GM23338 (cell line): Measurements from ENCODE around the gene BTNL9. TPM values are rescaled to one million over a fixed set of nuclear protein-coding genes. Genes with fewer than 3 reads are reported as not detected.

Source experiments
- ATAC-seq: fragments of 200-7000 bp; cut with Tn5 transposase; 3 replicates; pipeline ENCODE4 v1.9.1; 2020
- DNase-seq: peaks from one replicate; pipeline ENCODE4 v3.0.0-alpha.2; 2015; ENCODE audit warnings: low spot score
- H2AFZ ChIP-seq: fragments of 200-600 bp; sonication (generic); 2 replicates; pipeline ENCODE4 v1.8.0; 2016; ENCODE audit warnings: antibody characterized with exemption, mild to moderate bottlenecking, moderate library complexity
- H3F3A ChIP-seq: fragments of 200-600 bp; sonication (generic); replicated peaks from 2 replicates; pipeline ENCODE4 v1.8.0; 2017; ENCODE audit warnings: antibody characterized with exemption, mixed run types, low read depth
- H3K27ac ChIP-seq: fragments of 200-600 bp; sonication (generic); 2 replicates; pipeline ENCODE4 v1.6.1; 2016; ENCODE audit warnings: low read depth
- H3K27me3 ChIP-seq: fragments of 200-600 bp; sonication (generic); 2 replicates; pipeline ENCODE4 v1.8.0; 2016; ENCODE audit warnings: mild to moderate bottlenecking, mixed run types, moderate library complexity; ENCODE audit not compliant: insufficient read depth
- H3K36me3 ChIP-seq: fragments of 200-600 bp; sonication (generic); 2 replicates; pipeline ENCODE4 v1.8.0; 2016; ENCODE audit warnings: mild to moderate bottlenecking; ENCODE audit not compliant: insufficient read depth
- H3K4me1 ChIP-seq: fragments of 200-600 bp; sonication (generic); 2 replicates; pipeline ENCODE4 v1.8.0; 2016; ENCODE audit warnings: mild to moderate bottlenecking, moderate library complexity; ENCODE audit not compliant: insufficient read depth
- H3K4me2 ChIP-seq: fragments of 200-600 bp; sonication (generic); 2 replicates; pipeline ENCODE4 v1.7.1; 2017; ENCODE audit warnings: mixed run types
- H3K4me3 ChIP-seq: fragments of 200-600 bp; sonication (generic); 2 replicates; pipeline ENCODE4 v1.6.1; 2016; ENCODE audit warnings: mixed run types
- H3K79me2 ChIP-seq: fragments of 200-600 bp; sonication (generic); replicated peaks from 2 replicates; pipeline ENCODE4 v1.8.0; 2017; ENCODE audit warnings: mild to moderate bottlenecking; ENCODE audit not compliant: insufficient read depth
- H3K9me2 ChIP-seq: fragments of 200-600 bp; sonication (generic); 2 replicates; pipeline ENCODE4 v1.8.0; 2017; ENCODE audit not compliant: insufficient read depth
- H4K20me1 ChIP-seq: fragments of 200-600 bp; sonication (generic); replicated peaks from 2 replicates; pipeline ENCODE4 v1.8.0; 2017; ENCODE audit warnings: mild to moderate bottlenecking; ENCODE audit not compliant: insufficient read depth
- H3K27ac Mint-ChIP-seq: 2 replicates; pipeline ENCODE4 v1.8.0; 2020; ENCODE audit warnings: inconsistent platforms, mild to moderate bottlenecking, moderate library complexity, mixed read lengths
- H3K27me3 Mint-ChIP-seq: 3 replicates; pipeline ENCODE4 v1.8.0; 2022; ENCODE audit warnings: low read depth, mild to moderate bottlenecking, moderate library complexity, mixed read lengths, inconsistent platforms; ENCODE audit not compliant: insufficient read depth, poor library complexity
- H3K36me3 Mint-ChIP-seq: 3 replicates; pipeline ENCODE4 v1.8.0; 2021; ENCODE audit warnings: low read depth, mild to moderate bottlenecking, inconsistent platforms, moderate library complexity, mixed read lengths
- H3K4me1 Mint-ChIP-seq: 3 replicates; pipeline ENCODE4 v1.8.0; 2020; ENCODE audit warnings: mild to moderate bottlenecking, inconsistent platforms, mixed read lengths
- H3K4me3 Mint-ChIP-seq: 3 replicates; pipeline ENCODE4 v1.8.0; 2021; ENCODE audit warnings: moderate library complexity, mild to moderate bottlenecking, inconsistent platforms, mixed read lengths
- H3K9me3 Mint-ChIP-seq: 3 replicates; pipeline ENCODE4 v1.8.0; 2020; ENCODE audit warnings: moderate library complexity, mild to moderate bottlenecking, inconsistent platforms, mixed read lengths
- CREB1 ChIP-seq: fragments of 250-450 bp; sonication (Bioruptor Pico); IDR thresholded peaks from 2 replicates; pipeline ENCODE4 v1.5.0; 2020; ENCODE audit warnings: low read depth, mild to moderate bottlenecking, moderate library complexity
- EZH2 ChIP-seq: fragments of 200-600 bp; sonication (generic); IDR thresholded peaks from one replicate; pipeline ENCODE4 v1.8.0; 2017; ENCODE audit warnings: antibody characterized with exemption, mild to moderate bottlenecking, low read depth; ENCODE audit not compliant: unreplicated experiment
- EZH2phosphoT487 ChIP-seq: fragments of 200-600 bp; sonication (generic); IDR thresholded peaks from one replicate; pipeline ENCODE4 v1.8.1; 2018; ENCODE audit warnings: antibody characterized with exemption; ENCODE audit not compliant: unreplicated experiment
- JUNB ChIP-seq: IDR thresholded peaks from one replicate; pipeline ENCODE4 v1.6.1; 2016; ENCODE audit warnings: antibody characterized with exemption; ENCODE audit not compliant: unreplicated experiment
- NANOG ChIP-seq: IDR thresholded peaks from 2 replicates; pipeline ENCODE4 v1.6.1; 2016; ENCODE audit warnings: antibody characterized with exemption, borderline replicate concordance
- POLR2AphosphoS5 ChIP-seq: IDR thresholded peaks from 2 replicates; pipeline ENCODE4 v1.6.1; 2016; ENCODE audit warnings: antibody characterized with exemption, low read depth
- STAT1 ChIP-seq: IDR thresholded peaks from one replicate; pipeline ENCODE4 v1.6.1; 2016; ENCODE audit warnings: antibody characterized with exemption; ENCODE audit not compliant: unreplicated experiment
- ZNF114 ChIP-seq: fragments of 250-450 bp; sonication (Bioruptor Pico); IDR thresholded peaks from 2 replicates; pipeline ENCODE4 v1.5.0; 2020; ENCODE audit warnings: mild to moderate bottlenecking, moderate library complexity
- ZNF331 ChIP-seq: fragments of 250-450 bp; sonication (Bioruptor Pico); IDR thresholded peaks from 2 replicates; pipeline ENCODE4 v1.5.0; 2020; ENCODE audit warnings: low read depth, mild to moderate bottlenecking, moderate library complexity
- polyA plus RNA-seq: library from polyadenylated mRNA; unstranded; fragments of >200 nt; fragmentation: Nextera tagmentation; extraction: Ambion mirVana; gene quantifications from 2 replicates; pipeline ENCODE4 v1.2.1, GENCODE V29; 2016
- total RNA-seq: library from RNA; depleted of rRNA; stranded (reverse); fragments of >200 nt; shearing (Covaris generic); gene quantifications from 2 replicates; pipeline ENCODE4 v1.2.3, GENCODE V29; 2014
- TF ChIP-seq, protein P1 (sequence below): fragments of 250-450 bp; sonication (Bioruptor Pico); IDR thresholded peaks from 2 replicates; pipeline ENCODE4 v1.5.0; 2020; ENCODE audit warnings: mild to moderate bottlenecking, moderate library complexity
- TF ChIP-seq, protein P2 (sequence below): IDR thresholded peaks from 2 replicates; pipeline ENCODE4 v1.6.1; 2016; ENCODE audit warnings: antibody characterized with exemption
- TF ChIP-seq, protein P3 (sequence below): IDR thresholded peaks from one replicate; pipeline ENCODE4 v1.6.1; 2018; ENCODE audit warnings: antibody characterized with exemption; ENCODE audit not compliant: unreplicated experiment
- TF ChIP-seq, protein P4 (sequence below), 2 experiments: fragments of 200-600 bp in 1 of 2; sonication (generic) in 1 of 2; conservative IDR thresholded peaks; 2 replicates each; pipeline versions ENCODE4 v1.5.1 to v1.6.1; 2016 to 2017; ENCODE audit warnings: antibody characterized with exemption in 2 of 2, low read depth in 2 of 2, mild to moderate bottlenecking in 2 of 2, moderate library complexity in 1 of 2

Gene BTNL9
- total and polyA plus RNA-seq, 2 experiments from 2014 or later: 0.21 to 3.4 TPM

DNA sequence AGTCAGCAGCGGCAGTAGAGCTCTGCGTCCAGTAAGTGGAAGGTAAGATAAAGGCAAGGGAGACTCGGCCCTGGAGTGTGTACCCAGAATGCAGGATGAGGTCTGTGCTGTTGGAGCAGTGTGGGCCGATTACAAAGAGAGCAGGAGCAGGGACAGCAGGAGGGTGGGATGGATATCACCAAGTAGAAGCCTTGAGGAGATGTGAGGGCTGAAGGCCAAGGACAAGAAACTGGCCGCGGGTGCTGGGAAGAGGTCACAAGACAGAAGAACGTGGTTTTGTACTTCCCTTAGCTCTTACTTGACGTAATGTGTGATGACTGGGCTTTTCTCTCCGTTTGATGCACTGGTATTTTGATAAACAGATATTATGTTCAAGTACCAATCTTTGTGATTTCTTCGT lies 47.2 kb downstream of the BTNL9 start:
- no peak overlapping the region for H3K27ac ChIP-seq
- peaks cover 17% of the 10 kb centered on the region for H3K4me1 Mint-ChIP-seq
- DNase-seq (no peak), ATAC-seq (no peak)
- H3K79me2 ChIP-seq: no peaks in the 10 kb centered on the region
- peaks cover 30% of the 10 kb centered on the region for H3K27me3 ChIP-seq
- no peak overlapping the region for H3K4me2 ChIP-seq
- H3F3A ChIP-seq: 0 out of 2 replicates have a peak, but pooled peaks cover 4% of the 10 kb centered on the region
- no peaks in the 10 kb centered on the region for H3K36me3 ChIP-seq
- H3K9me2 ChIP-seq: no peaks in the 10 kb centered on the region
- H3K27ac Mint-ChIP-seq: no peak overlapping the region
- H3K27me3 Mint-ChIP-seq: peaks cover 18% of the 10 kb centered on the region
- no peak overlapping the region for H2AFZ ChIP-seq
- no peaks in the 10 kb centered on the region; the same call in 1 of the 2 replicates for H4K20me1 ChIP-seq
- TF ChIP-seq JUNB (no peak), EZH2phosphoT487 (no peak), ZNF331 (CRISPR knock-in tag) (no peak), ZNF114 (CRISPR knock-in tag) (no peak), CREB1 (no peak), STAT1 (no peak), EZH2 (no peak), NANOG (no peak), POLR2AphosphoS5 (no peak)
- TF ChIP-seq, protein P1, sequence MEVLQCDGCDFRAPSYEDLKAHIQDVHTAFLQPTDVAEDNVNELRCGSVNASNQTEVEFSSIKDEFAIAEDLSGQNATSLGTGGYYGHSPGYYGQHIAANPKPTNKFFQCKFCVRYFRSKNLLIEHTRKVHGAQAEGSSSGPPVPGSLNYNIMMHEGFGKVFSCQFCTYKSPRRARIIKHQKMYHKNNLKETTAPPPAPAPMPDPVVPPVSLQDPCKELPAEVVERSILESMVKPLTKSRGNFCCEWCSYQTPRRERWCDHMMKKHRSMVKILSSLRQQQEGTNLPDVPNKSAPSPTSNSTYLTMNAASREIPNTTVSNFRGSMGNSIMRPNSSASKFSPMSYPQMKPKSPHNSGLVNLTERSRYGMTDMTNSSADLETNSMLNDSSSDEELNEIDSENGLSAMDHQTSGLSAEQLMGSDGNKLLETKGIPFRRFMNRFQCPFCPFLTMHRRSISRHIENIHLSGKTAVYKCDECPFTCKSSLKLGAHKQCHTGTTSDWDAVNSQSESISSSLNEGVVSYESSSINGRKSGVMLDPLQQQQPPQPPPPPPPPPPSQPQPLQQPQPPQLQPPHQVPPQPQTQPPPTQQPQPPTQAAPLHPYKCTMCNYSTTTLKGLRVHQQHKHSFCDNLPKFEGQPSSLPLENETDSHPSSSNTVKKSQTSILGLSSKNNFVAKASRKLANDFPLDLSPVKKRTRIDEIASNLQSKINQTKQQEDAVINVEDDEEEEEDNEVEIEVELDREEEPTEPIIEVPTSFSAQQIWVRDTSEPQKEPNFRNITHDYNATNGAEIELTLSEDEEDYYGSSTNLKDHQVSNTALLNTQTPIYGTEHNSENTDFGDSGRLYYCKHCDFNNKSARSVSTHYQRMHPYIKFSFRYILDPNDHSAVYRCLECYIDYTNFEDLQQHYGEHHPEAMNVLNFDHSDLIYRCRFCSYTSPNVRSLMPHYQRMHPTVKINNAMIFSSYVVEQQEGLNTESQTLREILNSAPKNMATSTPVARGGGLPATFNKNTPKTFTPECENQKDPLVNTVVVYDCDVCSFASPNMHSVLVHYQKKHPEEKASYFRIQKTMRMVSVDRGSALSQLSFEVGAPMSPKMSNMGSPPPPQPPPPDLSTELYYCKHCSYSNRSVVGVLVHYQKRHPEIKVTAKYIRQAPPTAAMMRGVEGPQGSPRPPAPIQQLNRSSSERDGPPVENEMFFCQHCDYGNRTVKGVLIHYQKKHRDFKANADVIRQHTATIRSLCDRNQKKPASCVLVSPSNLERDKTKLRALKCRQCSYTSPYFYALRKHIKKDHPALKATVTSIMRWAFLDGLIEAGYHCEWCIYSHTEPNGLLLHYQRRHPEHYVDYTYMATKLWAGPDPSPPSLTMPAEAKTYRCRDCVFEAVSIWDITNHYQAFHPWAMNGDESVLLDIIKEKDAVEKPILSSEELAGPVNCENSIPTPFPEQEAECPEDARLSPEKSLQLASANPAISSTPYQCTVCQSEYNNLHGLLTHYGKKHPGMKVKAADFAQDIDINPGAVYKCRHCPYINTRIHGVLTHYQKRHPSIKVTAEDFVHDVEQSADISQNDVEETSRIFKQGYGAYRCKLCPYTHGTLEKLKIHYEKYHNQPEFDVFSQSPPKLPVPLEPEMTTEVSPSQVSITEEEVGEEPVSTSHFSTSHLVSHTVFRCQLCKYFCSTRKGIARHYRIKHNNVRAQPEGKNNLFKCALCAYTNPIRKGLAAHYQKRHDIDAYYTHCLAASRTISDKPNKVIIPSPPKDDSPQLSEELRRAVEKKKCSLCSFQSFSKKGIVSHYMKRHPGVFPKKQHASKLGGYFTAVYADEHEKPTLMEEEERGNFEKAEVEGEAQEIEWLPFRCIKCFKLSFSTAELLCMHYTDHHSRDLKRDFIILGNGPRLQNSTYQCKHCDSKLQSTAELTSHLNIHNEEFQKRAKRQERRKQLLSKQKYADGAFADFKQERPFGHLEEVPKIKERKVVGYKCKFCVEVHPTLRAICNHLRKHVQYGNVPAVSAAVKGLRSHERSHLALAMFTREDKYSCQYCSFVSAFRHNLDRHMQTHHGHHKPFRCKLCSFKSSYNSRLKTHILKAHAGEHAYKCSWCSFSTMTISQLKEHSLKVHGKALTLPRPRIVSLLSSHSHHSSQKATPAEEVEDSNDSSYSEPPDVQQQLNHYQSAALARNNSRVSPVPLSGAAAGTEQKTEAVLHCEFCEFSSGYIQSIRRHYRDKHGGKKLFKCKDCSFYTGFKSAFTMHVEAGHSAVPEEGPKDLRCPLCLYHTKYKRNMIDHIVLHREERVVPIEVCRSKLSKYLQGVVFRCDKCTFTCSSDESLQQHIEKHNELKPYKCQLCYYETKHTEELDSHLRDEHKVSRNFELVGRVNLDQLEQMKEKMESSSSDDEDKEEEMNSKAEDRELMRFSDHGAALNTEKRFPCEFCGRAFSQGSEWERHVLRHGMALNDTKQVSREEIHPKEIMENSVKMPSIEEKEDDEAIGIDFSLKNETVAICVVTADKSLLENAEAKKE: no peak
- TF ChIP-seq, protein P2, sequence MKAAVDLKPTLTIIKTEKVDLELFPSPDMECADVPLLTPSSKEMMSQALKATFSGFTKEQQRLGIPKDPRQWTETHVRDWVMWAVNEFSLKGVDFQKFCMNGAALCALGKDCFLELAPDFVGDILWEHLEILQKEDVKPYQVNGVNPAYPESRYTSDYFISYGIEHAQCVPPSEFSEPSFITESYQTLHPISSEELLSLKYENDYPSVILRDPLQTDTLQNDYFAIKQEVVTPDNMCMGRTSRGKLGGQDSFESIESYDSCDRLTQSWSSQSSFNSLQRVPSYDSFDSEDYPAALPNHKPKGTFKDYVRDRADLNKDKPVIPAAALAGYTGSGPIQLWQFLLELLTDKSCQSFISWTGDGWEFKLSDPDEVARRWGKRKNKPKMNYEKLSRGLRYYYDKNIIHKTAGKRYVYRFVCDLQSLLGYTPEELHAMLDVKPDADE: no peak
- TF ChIP-seq, protein P3, sequence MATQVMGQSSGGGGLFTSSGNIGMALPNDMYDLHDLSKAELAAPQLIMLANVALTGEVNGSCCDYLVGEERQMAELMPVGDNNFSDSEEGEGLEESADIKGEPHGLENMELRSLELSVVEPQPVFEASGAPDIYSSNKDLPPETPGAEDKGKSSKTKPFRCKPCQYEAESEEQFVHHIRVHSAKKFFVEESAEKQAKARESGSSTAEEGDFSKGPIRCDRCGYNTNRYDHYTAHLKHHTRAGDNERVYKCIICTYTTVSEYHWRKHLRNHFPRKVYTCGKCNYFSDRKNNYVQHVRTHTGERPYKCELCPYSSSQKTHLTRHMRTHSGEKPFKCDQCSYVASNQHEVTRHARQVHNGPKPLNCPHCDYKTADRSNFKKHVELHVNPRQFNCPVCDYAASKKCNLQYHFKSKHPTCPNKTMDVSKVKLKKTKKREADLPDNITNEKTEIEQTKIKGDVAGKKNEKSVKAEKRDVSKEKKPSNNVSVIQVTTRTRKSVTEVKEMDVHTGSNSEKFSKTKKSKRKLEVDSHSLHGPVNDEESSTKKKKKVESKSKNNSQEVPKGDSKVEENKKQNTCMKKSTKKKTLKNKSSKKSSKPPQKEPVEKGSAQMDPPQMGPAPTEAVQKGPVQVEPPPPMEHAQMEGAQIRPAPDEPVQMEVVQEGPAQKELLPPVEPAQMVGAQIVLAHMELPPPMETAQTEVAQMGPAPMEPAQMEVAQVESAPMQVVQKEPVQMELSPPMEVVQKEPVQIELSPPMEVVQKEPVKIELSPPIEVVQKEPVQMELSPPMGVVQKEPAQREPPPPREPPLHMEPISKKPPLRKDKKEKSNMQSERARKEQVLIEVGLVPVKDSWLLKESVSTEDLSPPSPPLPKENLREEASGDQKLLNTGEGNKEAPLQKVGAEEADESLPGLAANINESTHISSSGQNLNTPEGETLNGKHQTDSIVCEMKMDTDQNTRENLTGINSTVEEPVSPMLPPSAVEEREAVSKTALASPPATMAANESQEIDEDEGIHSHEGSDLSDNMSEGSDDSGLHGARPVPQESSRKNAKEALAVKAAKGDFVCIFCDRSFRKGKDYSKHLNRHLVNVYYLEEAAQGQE: no peak
- TF ChIP-seq, protein P4, sequence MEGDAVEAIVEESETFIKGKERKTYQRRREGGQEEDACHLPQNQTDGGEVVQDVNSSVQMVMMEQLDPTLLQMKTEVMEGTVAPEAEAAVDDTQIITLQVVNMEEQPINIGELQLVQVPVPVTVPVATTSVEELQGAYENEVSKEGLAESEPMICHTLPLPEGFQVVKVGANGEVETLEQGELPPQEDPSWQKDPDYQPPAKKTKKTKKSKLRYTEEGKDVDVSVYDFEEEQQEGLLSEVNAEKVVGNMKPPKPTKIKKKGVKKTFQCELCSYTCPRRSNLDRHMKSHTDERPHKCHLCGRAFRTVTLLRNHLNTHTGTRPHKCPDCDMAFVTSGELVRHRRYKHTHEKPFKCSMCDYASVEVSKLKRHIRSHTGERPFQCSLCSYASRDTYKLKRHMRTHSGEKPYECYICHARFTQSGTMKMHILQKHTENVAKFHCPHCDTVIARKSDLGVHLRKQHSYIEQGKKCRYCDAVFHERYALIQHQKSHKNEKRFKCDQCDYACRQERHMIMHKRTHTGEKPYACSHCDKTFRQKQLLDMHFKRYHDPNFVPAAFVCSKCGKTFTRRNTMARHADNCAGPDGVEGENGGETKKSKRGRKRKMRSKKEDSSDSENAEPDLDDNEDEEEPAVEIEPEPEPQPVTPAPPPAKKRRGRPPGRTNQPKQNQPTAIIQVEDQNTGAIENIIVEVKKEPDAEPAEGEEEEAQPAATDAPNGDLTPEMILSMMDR (conservative IDR thresholded peaks at IDR 0.05; ENCODE audit: low read depth in 2 of 2): no peak
- H3K4me3 ChIP-seq: no peak overlapping the region
- no peak overlapping the region for H3K4me3 Mint-ChIP-seq
- H3K9me3 Mint-ChIP-seq: no peaks in the 10 kb centered on the region; the same call in 2 of the 3 replicates
- H3K36me3 Mint-ChIP-seq: no peaks in the 10 kb centered on the region
- H3K4me1 ChIP-seq: peaks cover 13% of the 10 kb centered on the region; the same call in 1 of the 2 replicates
